ENCODE data around the gene MTTP.

MTTP gene

GRCh38 chr4:99658666-99659065 lies 84.0 kb downstream of the MTTP start:
- H3K27me3 ChIP-seq (replicated peaks; ENCODE audit: control insufficient read depth, insufficient read depth, low read length, poor library complexity, severe bottlenecking): no peaks in the 10 kb centered on the region
- DNase-seq: no peak
- H3K9me3 ChIP-seq (ENCODE audit: control insufficient read depth, low read length): no peaks in the 10 kb centered on the region
- no peaks in the 10 kb centered on the region for H3K4me1 ChIP-seq (ENCODE audit: control insufficient read depth, insufficient read depth, low read length, poor library complexity, severe bottlenecking)
- no peaks in the 10 kb centered on the region for H3K36me3 ChIP-seq (ENCODE audit: control insufficient read depth, insufficient read depth, low read length)
- no peak overlapping the region for H3K4me3 ChIP-seq (ENCODE audit: insufficient read depth, low read depth, low read length, poor library complexity, severe bottlenecking)
- no peak overlapping the region for H3K27ac ChIP-seq (ENCODE audit: insufficient read depth, low read length, poor library complexity, severe bottlenecking)

- no peak overlapping the region for H3K27ac ChIP-seq (ENCODE audit: insufficient read depth, low read length, poor library complexity, severe bottlenecking)
- H3K4me1 ChIP-seq (ENCODE audit: control insufficient read depth, insufficient read depth, low read length, poor library complexity, severe bottlenecking): no peaks in the 10 kb centered on the region
- no peaks in the 10 kb centered on the region for H3K36me3 ChIP-seq (ENCODE audit: control insufficient read depth, insufficient read depth, low read length)
- no peak for DNase-seq
- no peaks in the 10 kb centered on the region for H3K27me3 ChIP-seq (replicated peaks; ENCODE audit: control insufficient read depth, insufficient read depth, low read length, poor library complexity, severe bottlenecking)
- no peak overlapping the region for H3K4me3 ChIP-seq (ENCODE audit: insufficient read depth, low read depth, low read length, poor library complexity, severe bottlenecking)
- H3K9me3 ChIP-seq (ENCODE audit: control insufficient read depth, low read length): no peaks in the 10 kb centered on the region
Observed at GRCh38 chr4:99661907-99662306, 87.3 kb downstream of the MTTP start.

- H3K27ac ChIP-seq (ENCODE audit: insufficient read depth, low read length, poor library complexity, severe bottlenecking): no peak overlapping the region
- no peaks in the 10 kb centered on the region for H3K27me3 ChIP-seq (replicated peaks; ENCODE audit: control insufficient read depth, insufficient read depth, low read length, poor library complexity, severe bottlenecking)
- no peaks in the 10 kb centered on the region for H3K9me3 ChIP-seq (ENCODE audit: control insufficient read depth, low read length)
- no peak overlapping the region for H3K4me3 ChIP-seq (ENCODE audit: insufficient read depth, low read depth, low read length, poor library complexity, severe bottlenecking)
- no peaks in the 10 kb centered on the region for H3K4me1 ChIP-seq (ENCODE audit: control insufficient read depth, insufficient read depth, low read length, poor library complexity, severe bottlenecking)
- H3K36me3 ChIP-seq (ENCODE audit: control insufficient read depth, insufficient read depth, low read length): no peaks in the 10 kb centered on the region
- DNase-seq: no peak
Observed at GRCh38 chr4:99664716-99665115, 90.1 kb downstream of the MTTP start.

GRCh38 chr4:99665983-99666382 lies 91.4 kb downstream of the MTTP start:
- no peak for DNase-seq

GRCh38 chr4:99668472-99668871 lies 93.8 kb downstream of the MTTP start:
- no peak for DNase-seq

More at GRCh38 chr4:99665983-99666382, 91.4 kb downstream of the MTTP start:
- Histone ChIP-seq H3K27ac (ENCODE audit: insufficient read depth, low read length, poor library complexity, severe bottlenecking) (no peak overlapping the region), H3K4me3 (ENCODE audit: insufficient read depth, low read depth, low read length, poor library complexity, severe bottlenecking) (no peak overlapping the region), H3K9me3 (ENCODE audit: control insufficient read depth, low read length) (no peaks in the 10 kb centered on the region), H3K36me3 (ENCODE audit: control insufficient read depth, insufficient read depth, low read length) (no peaks in the 10 kb centered on the region), H3K27me3 (replicated peaks; ENCODE audit: control insufficient read depth, insufficient read depth, low read length, poor library complexity, severe bottlenecking) (no peaks in the 10 kb centered on the region), H3K4me1 (ENCODE audit: control insufficient read depth, insufficient read depth, low read length, poor library complexity, severe bottlenecking) (no peaks in the 10 kb centered on the region)

GRCh38 chr4:99669084-99669483 lies 94.5 kb downstream of the MTTP start:
- DNase-seq: no peak
- H3K27ac ChIP-seq (ENCODE audit: insufficient read depth, low read length, poor library complexity, severe bottlenecking): no peak overlapping the region
- H3K36me3 ChIP-seq (ENCODE audit: control insufficient read depth, insufficient read depth, low read length): no peaks in the 10 kb centered on the region
- H3K27me3 ChIP-seq (replicated peaks; ENCODE audit: control insufficient read depth, insufficient read depth, low read length, poor library complexity, severe bottlenecking): no peaks in the 10 kb centered on the region
- no peaks in the 10 kb centered on the region for H3K4me1 ChIP-seq (ENCODE audit: control insufficient read depth, insufficient read depth, low read length, poor library complexity, severe bottlenecking)
- H3K9me3 ChIP-seq (ENCODE audit: control insufficient read depth, low read length): no peaks in the 10 kb centered on the region
- H3K4me3 ChIP-seq (ENCODE audit: insufficient read depth, low read depth, low read length, poor library complexity, severe bottlenecking): no peak overlapping the region

More at GRCh38 chr4:99668472-99668871, 93.8 kb downstream of the MTTP start:
- Histone ChIP-seq H3K4me3 (ENCODE audit: insufficient read depth, low read depth, low read length, poor library complexity, severe bottlenecking) (no peak overlapping the region), H3K36me3 (ENCODE audit: control insufficient read depth, insufficient read depth, low read length) (no peaks in the 10 kb centered on the region), H3K4me1 (ENCODE audit: control insufficient read depth, insufficient read depth, low read length, poor library complexity, severe bottlenecking) (no peaks in the 10 kb centered on the region), H3K27ac (ENCODE audit: insufficient read depth, low read length, poor library complexity, severe bottlenecking) (no peak overlapping the region), H3K27me3 (replicated peaks; ENCODE audit: control insufficient read depth, insufficient read depth, low read length, poor library complexity, severe bottlenecking) (no peaks in the 10 kb centered on the region), H3K9me3 (ENCODE audit: control insufficient read depth, low read length) (no peaks in the 10 kb centered on the region)

- Histone ChIP-seq H3K27ac (ENCODE audit: insufficient read depth, low read length, poor library complexity, severe bottlenecking) (no peak overlapping the region), H3K27me3 (replicated peaks; ENCODE audit: control insufficient read depth, insufficient read depth, low read length, poor library complexity, severe bottlenecking) (no peaks in the 10 kb centered on the region), H3K4me1 (ENCODE audit: control insufficient read depth, insufficient read depth, low read length, poor library complexity, severe bottlenecking) (no peaks in the 10 kb centered on the region), H3K9me3 (ENCODE audit: control insufficient read depth, low read length) (no peaks in the 10 kb centered on the region), H3K36me3 (ENCODE audit: control insufficient read depth, insufficient read depth, low read length) (no peaks in the 10 kb centered on the region), H3K4me3 (ENCODE audit: insufficient read depth, low read depth, low read length, poor library complexity, severe bottlenecking) (no peak overlapping the region)
- DNase-seq: no peak
Observed at GRCh38 chr4:99670409-99671073, 95.9 kb downstream of the MTTP start.

All from effector memory CD4-positive, alpha-beta T cell (primary cell).